ENCODE results near the gene KREMEN1.

DNA sequence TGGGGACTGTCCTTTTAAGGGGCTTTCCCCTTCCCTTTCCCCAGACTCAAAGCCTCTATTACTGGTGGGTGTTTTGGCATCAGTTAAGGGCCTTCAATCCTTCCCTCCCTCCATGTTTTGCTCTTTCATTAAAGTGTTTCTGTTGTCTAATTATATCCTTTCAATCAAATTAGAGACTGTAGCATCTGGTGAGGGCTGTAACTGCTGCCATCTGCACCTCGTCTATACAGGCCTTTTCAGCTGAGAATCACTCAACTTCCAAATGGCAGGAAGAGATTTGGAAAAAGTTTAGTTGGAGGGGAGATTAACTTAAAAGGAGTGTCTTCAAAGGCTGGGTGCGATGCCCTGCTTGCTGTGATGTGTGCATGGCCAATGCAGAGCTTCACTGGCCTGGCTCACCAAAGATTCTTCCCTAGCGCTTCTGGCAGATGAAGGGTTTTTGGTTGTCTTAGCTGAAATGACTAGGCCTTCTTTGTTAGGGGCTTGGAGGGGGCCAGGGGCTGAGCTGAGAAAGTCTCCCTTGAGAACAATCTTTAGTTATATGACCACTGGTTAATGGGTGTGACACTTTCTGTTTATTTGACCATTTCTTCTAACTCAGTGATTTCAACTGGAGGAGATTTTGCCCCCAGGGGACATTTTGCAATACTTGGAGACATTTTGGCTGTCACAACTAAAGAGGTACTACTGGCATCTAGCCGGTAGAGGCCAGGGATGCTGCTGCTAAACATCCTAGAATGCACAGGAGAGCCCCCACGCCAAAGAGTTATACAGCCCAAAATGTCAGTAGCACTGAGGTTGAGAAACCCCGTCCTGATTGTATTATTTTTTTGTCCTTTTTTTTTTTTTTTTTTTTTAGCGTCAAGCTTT, 7.5 kb downstream of the KREMEN1 start:
- TF ChIP-seq SREBF2 (IDR thresholded peaks at IDR 0.05; ENCODE audit: low read length): no peak
- TF ChIP-seq JUND (IDR thresholded peaks at IDR 0.05; ENCODE audit: low read depth, low read length): no peak
- TF ChIP-seq, protein P1, sequence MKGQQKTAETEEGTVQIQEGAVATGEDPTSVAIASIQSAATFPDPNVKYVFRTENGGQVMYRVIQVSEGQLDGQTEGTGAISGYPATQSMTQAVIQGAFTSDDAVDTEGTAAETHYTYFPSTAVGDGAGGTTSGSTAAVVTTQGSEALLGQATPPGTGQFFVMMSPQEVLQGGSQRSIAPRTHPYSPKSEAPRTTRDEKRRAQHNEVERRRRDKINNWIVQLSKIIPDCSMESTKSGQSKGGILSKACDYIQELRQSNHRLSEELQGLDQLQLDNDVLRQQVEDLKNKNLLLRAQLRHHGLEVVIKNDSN (IDR thresholded peaks at IDR 0.05; ENCODE audit: borderline replicate concordance, extremely low read length, insufficient read depth, low read depth, low read length): no peak
- no peak for TF ChIP-seq TCF7 (IDR thresholded peaks at IDR 0.05; ENCODE audit: borderline replicate concordance)
- TF ChIP-seq, protein P2, sequence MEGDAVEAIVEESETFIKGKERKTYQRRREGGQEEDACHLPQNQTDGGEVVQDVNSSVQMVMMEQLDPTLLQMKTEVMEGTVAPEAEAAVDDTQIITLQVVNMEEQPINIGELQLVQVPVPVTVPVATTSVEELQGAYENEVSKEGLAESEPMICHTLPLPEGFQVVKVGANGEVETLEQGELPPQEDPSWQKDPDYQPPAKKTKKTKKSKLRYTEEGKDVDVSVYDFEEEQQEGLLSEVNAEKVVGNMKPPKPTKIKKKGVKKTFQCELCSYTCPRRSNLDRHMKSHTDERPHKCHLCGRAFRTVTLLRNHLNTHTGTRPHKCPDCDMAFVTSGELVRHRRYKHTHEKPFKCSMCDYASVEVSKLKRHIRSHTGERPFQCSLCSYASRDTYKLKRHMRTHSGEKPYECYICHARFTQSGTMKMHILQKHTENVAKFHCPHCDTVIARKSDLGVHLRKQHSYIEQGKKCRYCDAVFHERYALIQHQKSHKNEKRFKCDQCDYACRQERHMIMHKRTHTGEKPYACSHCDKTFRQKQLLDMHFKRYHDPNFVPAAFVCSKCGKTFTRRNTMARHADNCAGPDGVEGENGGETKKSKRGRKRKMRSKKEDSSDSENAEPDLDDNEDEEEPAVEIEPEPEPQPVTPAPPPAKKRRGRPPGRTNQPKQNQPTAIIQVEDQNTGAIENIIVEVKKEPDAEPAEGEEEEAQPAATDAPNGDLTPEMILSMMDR (IDR thresholded peaks at IDR 0.05 in 2 of 3, conservative IDR thresholded peaks at IDR 0.05 in 1 of 3; ENCODE audit: control insufficient read depth in 2 of 3, extremely low read depth in 1 of 3, insufficient read depth in 1 of 3, low read depth in 3 of 3, low read length in 3 of 3): no peak
- 0 out of 2 replicates have a peak, but pooled peaks have one; percentile 36 for TF ChIP-seq YY1 (IDR thresholded peaks at IDR 0.05; ENCODE audit: low read depth, low read length)
- no peak for TF ChIP-seq JUNB (IDR thresholded peaks at IDR 0.05)
- TF ChIP-seq HDAC6 (IDR thresholded peaks at IDR 0.05; ENCODE audit: unreplicated experiment): no peak
- no peak for TF ChIP-seq ZSCAN29 (IDR thresholded peaks at IDR 0.05)
- no peak for TF ChIP-seq CHD1 (IDR thresholded peaks at IDR 0.05; ENCODE audit: low read depth, low read length)
- TF ChIP-seq RAD21 (IDR thresholded peaks at IDR 0.05; ENCODE audit: insufficient read depth, low read depth, low read length): no peak
- TF ChIP-seq, protein P3, sequence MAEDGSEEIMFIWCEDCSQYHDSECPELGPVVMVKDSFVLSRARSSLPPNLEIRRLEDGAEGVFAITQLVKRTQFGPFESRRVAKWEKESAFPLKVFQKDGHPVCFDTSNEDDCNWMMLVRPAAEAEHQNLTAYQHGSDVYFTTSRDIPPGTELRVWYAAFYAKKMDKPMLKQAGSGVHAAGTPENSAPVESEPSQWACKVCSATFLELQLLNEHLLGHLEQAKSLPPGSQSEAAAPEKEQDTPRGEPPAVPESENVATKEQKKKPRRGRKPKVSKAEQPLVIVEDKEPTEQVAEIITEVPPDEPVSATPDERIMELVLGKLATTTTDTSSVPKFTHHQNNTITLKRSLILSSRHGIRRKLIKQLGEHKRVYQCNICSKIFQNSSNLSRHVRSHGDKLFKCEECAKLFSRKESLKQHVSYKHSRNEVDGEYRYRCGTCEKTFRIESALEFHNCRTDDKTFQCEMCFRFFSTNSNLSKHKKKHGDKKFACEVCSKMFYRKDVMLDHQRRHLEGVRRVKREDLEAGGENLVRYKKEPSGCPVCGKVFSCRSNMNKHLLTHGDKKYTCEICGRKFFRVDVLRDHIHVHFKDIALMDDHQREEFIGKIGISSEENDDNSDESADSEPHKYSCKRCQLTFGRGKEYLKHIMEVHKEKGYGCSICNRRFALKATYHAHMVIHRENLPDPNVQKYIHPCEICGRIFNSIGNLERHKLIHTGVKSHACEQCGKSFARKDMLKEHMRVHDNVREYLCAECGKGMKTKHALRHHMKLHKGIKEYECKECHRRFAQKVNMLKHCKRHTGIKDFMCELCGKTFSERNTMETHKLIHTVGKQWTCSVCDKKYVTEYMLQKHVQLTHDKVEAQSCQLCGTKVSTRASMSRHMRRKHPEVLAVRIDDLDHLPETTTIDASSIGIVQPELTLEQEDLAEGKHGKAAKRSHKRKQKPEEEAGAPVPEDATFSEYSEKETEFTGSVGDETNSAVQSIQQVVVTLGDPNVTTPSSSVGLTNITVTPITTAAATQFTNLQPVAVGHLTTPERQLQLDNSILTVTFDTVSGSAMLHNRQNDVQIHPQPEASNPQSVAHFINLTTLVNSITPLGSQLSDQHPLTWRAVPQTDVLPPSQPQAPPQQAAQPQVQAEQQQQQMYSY (CRISPR knock-in tag; IDR thresholded peaks at IDR 0.05): no peak
